Upper lobe of left lung (tissue), 4 donors: ENCODE data around the gene SEMA4A.

Experiments used
- CTCF ChIP-seq, 6 experiments: fragments of 450-650 bp in 4 of 6; fragments of 200-600 bp in 2 of 6; sonication (generic) in 2 of 6; IDR thresholded peaks; one replicate each; pipeline ENCODE4 v1.5.1; 2016 to 2019; ENCODE audit warnings: antibody characterized with exemption in 6 of 6
- POLR2A ChIP-seq, 4 donors: fragments of 450-650 bp; IDR thresholded peaks; one replicate each; pipeline ENCODE4 v1.5.1; 2016 to 2017; ENCODE audit warnings: antibody characterized with exemption in 4 of 4, mild to moderate bottlenecking in 2 of 4

- TF ChIP-seq POLR2A (IDR thresholded peaks at IDR 0.05) (no peak), CTCF (IDR thresholded peaks at IDR 0.05) (no peak)
These were observed 68.8 kb downstream of the SEMA4A start for GRCh38 chr1:156221986-156222692.
